MM.1S (cell line): ENCODE measurements around the gene SNX24.
"Not testable (repeated sequence)": the region's sequence is repeated elsewhere in the genome, so short reads cannot be mapped to it uniquely, and the experiment has no call there.

Experiments used
- DNase-seq: peaks from one replicate; pipeline ENCODE4 v3.0.0-alpha.2; 2015
- H2AFZ ChIP-seq: fragments of 300-600 bp; sonication (generic); 2 replicates; pipeline ENCODE4 v1.6.0; 2016; ENCODE audit warnings: antibody characterized with exemption, low read length
- H3F3A ChIP-seq: fragments of 300-600 bp; sonication (generic); 2 replicates; pipeline ENCODE4 v1.6.1; 2016; ENCODE audit warnings: mild to moderate bottlenecking, antibody characterized with exemption, low read length, moderate library complexity, mixed read lengths; ENCODE audit not compliant: insufficient read depth
- H3K27ac ChIP-seq: fragments of 300-600 bp; sonication (generic); 2 replicates; pipeline ENCODE4 v1.5.1; 2016; ENCODE audit warnings: mild to moderate bottlenecking, low read length
- H3K27me3 ChIP-seq: fragments of 300-600 bp; sonication (generic); replicated peaks from 2 replicates; pipeline ENCODE4 v1.6.0; 2016; ENCODE audit warnings: low read length; ENCODE audit not compliant: insufficient read depth
- H3K36me3 ChIP-seq: fragments of 300-600 bp; sonication (generic); replicated peaks from 2 replicates; pipeline ENCODE4 v1.6.1; 2016; ENCODE audit warnings: mild to moderate bottlenecking, low read length, mixed read lengths; ENCODE audit not compliant: insufficient read depth
- H3K4me1 ChIP-seq: fragments of 300-600 bp; sonication (generic); 2 replicates; pipeline ENCODE4 v1.6.1; 2016; ENCODE audit warnings: low read length, mixed read lengths
- H3K4me2 ChIP-seq: fragments of 300-600 bp; sonication (generic); 2 replicates; pipeline ENCODE4 v1.6.0; 2016; ENCODE audit warnings: low read depth, low read length
- H3K4me3 ChIP-seq: fragments of 300-600 bp; sonication (generic); 2 replicates; pipeline ENCODE4 v1.5.1; 2016; ENCODE audit warnings: low read length, mixed read lengths
- H3K79me2 ChIP-seq: fragments of 300-600 bp; sonication (generic); 2 replicates; pipeline ENCODE4 v1.6.1; 2016; ENCODE audit warnings: mixed run types, low read length, mixed read lengths
- H3K9ac ChIP-seq: fragments of 300-600 bp; sonication (generic); 2 replicates; pipeline ENCODE4 v1.6.1; 2016; ENCODE audit warnings: low read length, mixed read lengths
- H3K9me2 ChIP-seq: fragments of 300-600 bp; sonication (generic); replicated peaks from 2 replicates; pipeline ENCODE4 v1.6.1; 2016; ENCODE audit warnings: mild to moderate bottlenecking, low read length, mixed read lengths; ENCODE audit not compliant: insufficient read depth
- H3K9me3 ChIP-seq: fragments of 300-600 bp; sonication (generic); replicated peaks from 2 replicates; pipeline ENCODE4 v1.6.1; 2016; ENCODE audit warnings: mild to moderate bottlenecking, low read length, mixed read lengths; ENCODE audit not compliant: insufficient read depth
- H4K20me1 ChIP-seq: fragments of 300-600 bp; sonication (generic); 2 replicates; pipeline ENCODE4 v1.6.1; 2016; ENCODE audit warnings: mild to moderate bottlenecking, low read length, moderate library complexity, mixed read lengths; ENCODE audit not compliant: insufficient read depth
- EZH2 ChIP-seq: fragments of 300-600 bp; sonication (generic); optimal IDR thresholded peaks from 2 replicates; pipeline ENCODE3; 2017; ENCODE audit warnings: low read depth, mild to moderate bottlenecking, antibody characterized with exemption, low read length, mixed read lengths
- EZH2phosphoT487 ChIP-seq: fragments of 300-600 bp; sonication (generic); IDR thresholded peaks from 2 replicates; pipeline ENCODE4 v1.6.1; 2018; ENCODE audit warnings: antibody characterized with exemption, low read length
- TF ChIP-seq, protein P1 (sequence below): fragments of 300-600 bp; sonication (generic); IDR thresholded peaks from 2 replicates; pipeline ENCODE4 v1.5.1; 2016; ENCODE audit warnings: antibody characterized with exemption, low read length, mixed read lengths

SNX24 gene

GRCh38 chr5:122849771-122850170 is 4.4 kb downstream of the SNX24 start:
- no peaks in the 10 kb centered on the region for H3K27me3 ChIP-seq
- no peaks in the 10 kb centered on the region for H3K36me3 ChIP-seq
- no peaks in the 10 kb centered on the region for H4K20me1 ChIP-seq
- H2AFZ ChIP-seq: no peak overlapping the region
- H3K4me1 ChIP-seq: no peaks in the 10 kb centered on the region
- TF ChIP-seq EZH2phosphoT487: no peak
- TF ChIP-seq, protein P1, sequence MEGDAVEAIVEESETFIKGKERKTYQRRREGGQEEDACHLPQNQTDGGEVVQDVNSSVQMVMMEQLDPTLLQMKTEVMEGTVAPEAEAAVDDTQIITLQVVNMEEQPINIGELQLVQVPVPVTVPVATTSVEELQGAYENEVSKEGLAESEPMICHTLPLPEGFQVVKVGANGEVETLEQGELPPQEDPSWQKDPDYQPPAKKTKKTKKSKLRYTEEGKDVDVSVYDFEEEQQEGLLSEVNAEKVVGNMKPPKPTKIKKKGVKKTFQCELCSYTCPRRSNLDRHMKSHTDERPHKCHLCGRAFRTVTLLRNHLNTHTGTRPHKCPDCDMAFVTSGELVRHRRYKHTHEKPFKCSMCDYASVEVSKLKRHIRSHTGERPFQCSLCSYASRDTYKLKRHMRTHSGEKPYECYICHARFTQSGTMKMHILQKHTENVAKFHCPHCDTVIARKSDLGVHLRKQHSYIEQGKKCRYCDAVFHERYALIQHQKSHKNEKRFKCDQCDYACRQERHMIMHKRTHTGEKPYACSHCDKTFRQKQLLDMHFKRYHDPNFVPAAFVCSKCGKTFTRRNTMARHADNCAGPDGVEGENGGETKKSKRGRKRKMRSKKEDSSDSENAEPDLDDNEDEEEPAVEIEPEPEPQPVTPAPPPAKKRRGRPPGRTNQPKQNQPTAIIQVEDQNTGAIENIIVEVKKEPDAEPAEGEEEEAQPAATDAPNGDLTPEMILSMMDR: no peak
- TF ChIP-seq EZH2: no peak
- H3K4me3 ChIP-seq: no peak overlapping the region
- H3K9me3 ChIP-seq: no peaks in the 10 kb centered on the region
- H3K27ac ChIP-seq: no peak overlapping the region
- no peaks in the 10 kb centered on the region for H3K9me2 ChIP-seq
- DNase-seq: no peak
- H3K9ac ChIP-seq: no peak overlapping the region
- H3K4me2 ChIP-seq: no peak overlapping the region
- H3K79me2 ChIP-seq: no peaks in the 10 kb centered on the region
- peaks cover 11% of the 10 kb centered on the region for H3F3A ChIP-seq

GRCh38 chr5:122857538-122857937 is 12.1 kb downstream of the SNX24 start:
- not testable (repeated sequence) for H3K36me3 ChIP-seq, DNase-seq, H3K9me2 ChIP-seq, H3K4me2 ChIP-seq, H3F3A ChIP-seq, H3K9ac ChIP-seq, H3K9me3 ChIP-seq, H3K4me1 ChIP-seq, H3K27ac ChIP-seq, H3K27me3 ChIP-seq, H2AFZ ChIP-seq, H4K20me1 ChIP-seq, H3K4me3 ChIP-seq, H3K79me2 ChIP-seq

GRCh38 chr5:122858451-122858850 is 13.0 kb downstream of the SNX24 start:
- Histone ChIP-seq H4K20me1 (no peaks in the 10 kb centered on the region), H3K4me2 (no peak overlapping the region), H3K27me3 (no peaks in the 10 kb centered on the region), H3K9me2 (no peaks in the 10 kb centered on the region), H3K36me3 (no peaks in the 10 kb centered on the region), H3K79me2 (no peaks in the 10 kb centered on the region), H3K27ac (no peak overlapping the region), H3K4me1 (no peaks in the 10 kb centered on the region), H3K4me3 (no peak overlapping the region), H3F3A (no peaks in the 10 kb centered on the region), H3K9ac (no peak overlapping the region), H3K9me3 (no peaks in the 10 kb centered on the region), H2AFZ (no peak overlapping the region)
- no peak for TF ChIP-seq EZH2
- TF ChIP-seq, protein P1: no peak
- no peak for TF ChIP-seq EZH2phosphoT487
- DNase-seq: no peak

- Histone ChIP-seq H3K9me2 (no peaks in the 10 kb centered on the region), H3K9me3 (no peaks in the 10 kb centered on the region), H3K4me1 (no peaks in the 10 kb centered on the region), H3K27me3 (no peaks in the 10 kb centered on the region), H3K9ac (no peak overlapping the region), H3K4me2 (no peak overlapping the region), H3K79me2 (no peaks in the 10 kb centered on the region), H3K36me3 (no peaks in the 10 kb centered on the region), H3F3A (no peaks in the 10 kb centered on the region), H4K20me1 (no peaks in the 10 kb centered on the region), H3K4me3 (no peak overlapping the region), H2AFZ (no peak overlapping the region), H3K27ac (no peak overlapping the region)
- no peak for DNase-seq
- TF ChIP-seq EZH2 (no peak), EZH2phosphoT487 (no peak)
- TF ChIP-seq, protein P1: no peak
These were observed 17.8 kb downstream of the SNX24 start for GRCh38 chr5:122863240-122863639.
